Panc1 (cell line): ENCODE results near the gene PTGIS. TPM values are rescaled to one million over a fixed set of nuclear protein-coding genes. Genes with fewer than 3 reads are reported as not detected.

Experiments
- ATAC-seq: fragments of 200-7000 bp; cut with Tn5 transposase; 2 replicates; pipeline ENCODE4 v1.9.1; 2020; ENCODE audit warnings: mild to moderate bottlenecking, moderate library complexity
- BruUV-seq: library from RNA; stranded (reverse); fragments of 400-500 nt; replicated peaks from 2 replicates; lab custom pipeline; 2021; lab: Mats Ljungman, UMichigan
- CTCF ChIA-PET: fragments of 300-600 bp; sonication (Branson Sonifier 250); formaldehyde crosslinking; loops from one replicate; lab custom pipeline; 2022; ENCODE audit warnings: antibody characterized with exemption; lab: Charles Lee
- POLR2A ChIA-PET: fragments of 300-600 bp; sonication (Branson Sonifier 250); formaldehyde crosslinking; loops from one replicate; lab custom pipeline; 2022; ENCODE audit warnings: antibody characterized with exemption; lab: Charles Lee
- DNase-seq: peaks from one replicate; pipeline ENCODE4 v3.0.0-alpha.2; 2010; ENCODE audit warnings: low read depth, low spot score
- H3K27ac ChIP-seq: 2 replicates; pipeline ENCODE4 v1.5.1; 2011; ENCODE audit warnings: mild to moderate bottlenecking, low read length, inconsistent platforms
- H3K27me3 ChIP-seq: fragments of 200-500 bp; sonication (Bioruptor generic); 2 replicates; pipeline ENCODE4 v1.6.0; 2014; ENCODE audit warnings: low read length, inconsistent platforms; ENCODE audit not compliant: control insufficient read depth, insufficient read depth
- H3K36me3 ChIP-seq: fragments of 200-500 bp; sonication (Bioruptor generic); 2 replicates; pipeline ENCODE4 v1.5.1; 2014; ENCODE audit warnings: inconsistent platforms, mild to moderate bottlenecking, low read length, moderate library complexity; ENCODE audit not compliant: control insufficient read depth, insufficient read depth
- H3K4me1 ChIP-seq: 2 replicates; pipeline ENCODE4 v1.5.1; 2011; ENCODE audit warnings: inconsistent platforms, mild to moderate bottlenecking, low read length, moderate library complexity; ENCODE audit not compliant: control insufficient read depth, insufficient read depth
- H3K4me3 ChIP-seq, 2 experiments: 2 replicates each; pipeline ENCODE4 v1.5.1; 2011 to 2012; ENCODE audit warnings: low read depth in 2 of 2, low read length in 2 of 2, mild to moderate bottlenecking in 2 of 2, inconsistent platforms in 1 of 2, moderate library complexity in 1 of 2
- H3K9me3 ChIP-seq: fragments of 200-500 bp; sonication (Bioruptor generic); 2 replicates; pipeline ENCODE4 v1.5.1; 2014; ENCODE audit warnings: low read depth, mild to moderate bottlenecking, inconsistent platforms, low read length, moderate library complexity; ENCODE audit not compliant: control insufficient read depth, insufficient read depth
- CTCF ChIP-seq: fragments of 450-650 bp; IDR thresholded peaks from 2 replicates; pipeline ENCODE4 v1.5.1; 2017; ENCODE audit warnings: mild to moderate bottlenecking
- POLR2AphosphoS5 ChIP-seq: IDR thresholded peaks from 2 replicates; pipeline ENCODE4 v1.6.1; 2012; ENCODE audit warnings: mild to moderate bottlenecking, low read depth, low read length, moderate library complexity
- SIN3A ChIP-seq: IDR thresholded peaks from 2 replicates; pipeline ENCODE4 v1.6.1; 2012; ENCODE audit warnings: low read depth, mild to moderate bottlenecking, low read length, moderate library complexity, borderline replicate concordance; ENCODE audit not compliant: insufficient read depth
- TCF7L2 ChIP-seq: IDR thresholded peaks from 2 replicates; pipeline ENCODE4 v1.6.1; 2011; ENCODE audit warnings: mild to moderate bottlenecking, low read depth, low read length, inconsistent platforms
- in situ Hi-C: cut with HindIII; loops from 2 replicates; pipeline ENCODE4 v1.10.0; 2016; ENCODE audit warnings: low sequenced_read_pairs, low pct_unique_long_range_greater_than_20kb
- intact Hi-C: fragments of 100-400 bp; cut with micrococcal nuclease; formaldehyde crosslinking; loops from one replicate; pipeline ENCODE4 v1.10.0; 2022; ENCODE audit not compliant: unreplicated experiment
- total RNA-seq: library from RNA; stranded (reverse); gene quantifications from one replicate; pipeline ENCODE4 v1.2.1, GENCODE V29; 2021; ENCODE audit not compliant: unreplicated experiment
- TF ChIP-seq, protein P1 (sequence below), 2 experiments: IDR thresholded peaks; 2 replicates each; pipeline ENCODE4 v1.6.1; 2011 to 2012; ENCODE audit warnings: low read depth in 2 of 2, control low read depth in 1 of 2, low read length in 1 of 2, mild to moderate bottlenecking in 1 of 2, moderate library complexity in 1 of 2; ENCODE audit not compliant: insufficient read depth in 1 of 2

PTGIS gene
- total RNA-seq, 1 experiment from 2014 or later = 4.4 TPM

DNA sequence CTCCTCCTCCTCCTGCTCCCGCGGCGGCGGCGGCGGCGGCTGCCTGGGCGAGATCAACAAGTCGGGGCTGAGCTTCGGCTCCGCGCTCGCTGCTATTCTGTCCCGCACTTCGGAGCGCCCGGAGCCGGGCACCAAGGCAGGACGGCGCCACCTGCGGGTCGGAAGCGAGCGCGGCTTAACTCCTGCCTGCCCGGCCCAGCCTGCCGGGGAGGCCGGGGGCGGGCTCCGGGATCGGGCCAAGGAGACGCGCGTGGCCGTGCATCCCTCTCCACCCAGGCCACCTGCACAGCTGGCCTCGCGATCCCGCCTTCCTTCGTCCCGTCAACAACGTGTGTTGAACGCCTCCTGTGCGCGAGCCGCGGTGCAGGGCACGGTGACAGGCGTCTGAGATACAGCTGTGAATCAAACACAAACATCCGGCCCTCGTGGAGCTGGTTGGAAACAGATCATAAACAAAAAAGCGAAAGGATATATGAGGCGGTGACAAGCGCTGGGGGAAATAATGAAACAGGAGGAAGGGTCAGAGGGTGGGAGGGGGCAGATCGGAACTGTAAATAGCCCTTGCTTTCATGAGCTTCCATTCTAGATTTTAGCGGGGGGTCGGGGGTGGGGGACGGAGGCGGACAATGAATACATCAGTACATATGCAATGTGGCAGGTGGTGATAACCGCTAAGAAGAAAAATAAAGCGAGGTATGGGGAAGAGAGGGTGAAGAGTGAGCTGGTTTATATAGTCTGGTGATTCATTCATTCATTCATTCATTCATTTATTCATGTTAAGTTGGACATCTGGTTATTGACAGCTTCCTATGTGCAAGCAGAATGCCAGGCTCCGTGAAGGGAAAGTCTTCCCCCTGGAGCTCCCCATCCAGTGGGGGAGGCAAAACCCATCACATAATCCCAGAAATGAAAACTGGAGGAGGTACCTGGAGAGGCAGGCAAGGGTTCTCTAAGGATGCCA is 83.5 kb downstream of the PTGIS start:
- Histone ChIP-seq H3K9me3 (no peaks in the 10 kb centered on the region), H3K4me3 (peak overlapping the region; percentile 57 to 60), H3K4me1 (peaks cover 15% of the 10 kb centered on the region; the same call in 1 of the 2 replicates), H3K36me3 (no peaks in the 10 kb centered on the region), H3K27me3 (peaks cover 3% of the 10 kb centered on the region; the same call in 1 of the 2 replicates), H3K27ac (peak overlapping the region; percentile 29; the same call in 1 of the 2 replicates)
- BruUV-seq = no TSS peak
- ATAC-seq = peak; percentile 99
- intact Hi-C loops = loop anchor here (2.0 to 5.0 kb wide), 2 partner anchors 102 to 150 kb away; no protein-coding TSS in a partner anchor
- TF ChIP-seq TCF7L2 (0 out of 2 replicates have a peak, but pooled peaks have one; percentile 23), SIN3A (peak; percentile 83; the same call in 1 of the 2 replicates), POLR2AphosphoS5 (no peak), CTCF (peak; percentile 91)
- TF ChIP-seq, protein P1, sequence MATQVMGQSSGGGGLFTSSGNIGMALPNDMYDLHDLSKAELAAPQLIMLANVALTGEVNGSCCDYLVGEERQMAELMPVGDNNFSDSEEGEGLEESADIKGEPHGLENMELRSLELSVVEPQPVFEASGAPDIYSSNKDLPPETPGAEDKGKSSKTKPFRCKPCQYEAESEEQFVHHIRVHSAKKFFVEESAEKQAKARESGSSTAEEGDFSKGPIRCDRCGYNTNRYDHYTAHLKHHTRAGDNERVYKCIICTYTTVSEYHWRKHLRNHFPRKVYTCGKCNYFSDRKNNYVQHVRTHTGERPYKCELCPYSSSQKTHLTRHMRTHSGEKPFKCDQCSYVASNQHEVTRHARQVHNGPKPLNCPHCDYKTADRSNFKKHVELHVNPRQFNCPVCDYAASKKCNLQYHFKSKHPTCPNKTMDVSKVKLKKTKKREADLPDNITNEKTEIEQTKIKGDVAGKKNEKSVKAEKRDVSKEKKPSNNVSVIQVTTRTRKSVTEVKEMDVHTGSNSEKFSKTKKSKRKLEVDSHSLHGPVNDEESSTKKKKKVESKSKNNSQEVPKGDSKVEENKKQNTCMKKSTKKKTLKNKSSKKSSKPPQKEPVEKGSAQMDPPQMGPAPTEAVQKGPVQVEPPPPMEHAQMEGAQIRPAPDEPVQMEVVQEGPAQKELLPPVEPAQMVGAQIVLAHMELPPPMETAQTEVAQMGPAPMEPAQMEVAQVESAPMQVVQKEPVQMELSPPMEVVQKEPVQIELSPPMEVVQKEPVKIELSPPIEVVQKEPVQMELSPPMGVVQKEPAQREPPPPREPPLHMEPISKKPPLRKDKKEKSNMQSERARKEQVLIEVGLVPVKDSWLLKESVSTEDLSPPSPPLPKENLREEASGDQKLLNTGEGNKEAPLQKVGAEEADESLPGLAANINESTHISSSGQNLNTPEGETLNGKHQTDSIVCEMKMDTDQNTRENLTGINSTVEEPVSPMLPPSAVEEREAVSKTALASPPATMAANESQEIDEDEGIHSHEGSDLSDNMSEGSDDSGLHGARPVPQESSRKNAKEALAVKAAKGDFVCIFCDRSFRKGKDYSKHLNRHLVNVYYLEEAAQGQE (IDR thresholded peaks at IDR 0.05; ENCODE audit: insufficient read depth in 1 of 2, low read depth in 2 of 2, low read length in 1 of 2) = peak in 1 of 2 experiments; percentile 79; a peak in 2 of 4 replicates
- POLR2A ChIA-PET = interaction anchor here (0.6 kb wide), 2 partner anchors 13 to 73 kb away, joined by 3 to 4 read pairs; no protein-coding TSS in a partner anchor
- no peak for DNase-seq
- CTCF ChIA-PET = interaction anchor here (0.5 to 2.5 kb wide), 15 partner anchors 9 to 153 kb away, joined by 3 to 30 read pairs (median 3); no protein-coding TSS in a partner anchor
- in situ Hi-C loops = no loop called here

DNA sequence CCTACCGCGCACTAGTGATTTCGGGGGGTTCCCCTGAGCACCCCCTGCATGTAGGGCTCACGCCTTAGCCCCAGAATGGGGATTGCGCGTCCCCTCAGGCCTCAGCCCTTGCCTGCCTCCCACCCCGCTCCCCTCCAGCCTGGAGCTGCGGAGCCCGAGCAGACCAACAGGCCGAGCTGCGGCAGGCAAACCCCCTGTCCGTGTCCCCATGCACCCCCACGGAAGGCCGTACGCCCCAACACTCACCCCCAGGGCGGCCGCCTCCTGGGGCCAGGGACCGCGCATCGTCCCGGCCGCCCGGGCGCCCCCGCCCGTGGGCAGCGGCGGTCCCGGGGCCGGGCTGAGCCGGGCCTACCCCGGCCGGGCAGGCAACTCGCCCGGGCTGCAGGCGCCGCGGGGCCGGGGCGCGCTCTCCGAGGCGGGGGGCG is 84.2 kb downstream of the PTGIS start:
- H3K9me3 ChIP-seq = no peaks in the 10 kb centered on the region
- H3K27ac ChIP-seq = 0 out of 2 replicates have a peak overlapping the region, but pooled peaks have one; percentile 40
- H3K27me3 ChIP-seq = no peaks in the 10 kb centered on the region
- H3K4me3 ChIP-seq = peak overlapping the region; percentile 40 to 60
- no TSS peak for BruUV-seq
- intact Hi-C loops = loop anchor here (2.0 to 5.0 kb wide), 2 partner anchors 101 to 149 kb away; no protein-coding TSS in a partner anchor
- ChIA-PET POLR2A (interaction anchor here (0.7 kb wide), 1 partner anchor 103 kb away, joined by 5 read pairs; no protein-coding TSS in a partner anchor), CTCF (interaction anchor here (0.5 to 2.5 kb wide), 12 partner anchors 8 to 149 kb away, joined by 3 to 30 read pairs (median 4); no protein-coding TSS in a partner anchor)
- H3K4me1 ChIP-seq = peaks cover 15% of the 10 kb centered on the region; the same call in 1 of the 2 replicates
- in situ Hi-C loops = no loop called here
- peak; percentile 62 for ATAC-seq
- no peak for DNase-seq
- TF ChIP-seq, protein P1 (IDR thresholded peaks at IDR 0.05; ENCODE audit: insufficient read depth in 1 of 2, low read depth in 2 of 2, low read length in 1 of 2) = 0 out of 4 replicates have a peak, but pooled peaks of 1 of the 2 experiments have one; percentile 44
- TF ChIP-seq POLR2AphosphoS5 = no peak
- no peaks in the 10 kb centered on the region for H3K36me3 ChIP-seq
